Hepatocyte (in vitro differentiated cells): Measurements from ENCODE around the gene ZNF415. TPM values are rescaled to one million over a fixed set of nuclear protein-coding genes. Genes with fewer than 3 reads are reported as not detected.

ENCODE experiments used
- DNase-seq: peaks from one replicate; pipeline ENCODE4 v3.0.0-alpha.2; 2016; ENCODE audit warnings: low spot score
- H2AFZ ChIP-seq: fragments of 200-600 bp; sonication (generic); 2 replicates; pipeline ENCODE4 v1.6.0; 2016; ENCODE audit warnings: antibody characterized with exemption, mild to moderate bottlenecking
- H3K27ac ChIP-seq: fragments of 200-600 bp; sonication (generic); 2 replicates; pipeline ENCODE4 v1.5.1; 2016; ENCODE audit warnings: mild to moderate bottlenecking
- H3K27me3 ChIP-seq: fragments of 200-600 bp; sonication (generic); 2 replicates; pipeline ENCODE4 v1.6.1; 2016
- H3K36me3 ChIP-seq: fragments of 200-600 bp; sonication (generic); replicated peaks from 2 replicates; pipeline ENCODE4 v1.5.1; 2016; ENCODE audit warnings: low read depth; ENCODE audit not compliant: insufficient read depth
- H3K4me1 ChIP-seq: fragments of 200-600 bp; sonication (generic); 2 replicates; pipeline ENCODE4 v1.5.1; 2016; ENCODE audit warnings: mild to moderate bottlenecking, moderate library complexity; ENCODE audit not compliant: insufficient read depth
- H3K4me2 ChIP-seq: fragments of 200-600 bp; sonication (generic); 2 replicates; pipeline ENCODE4 v1.6.0; 2016
- H3K4me3 ChIP-seq: fragments of 200-600 bp; sonication (generic); 2 replicates; pipeline ENCODE4 v1.5.1; 2016; ENCODE audit warnings: mild to moderate bottlenecking
- H3K79me2 ChIP-seq: fragments of 200-600 bp; sonication (generic); 2 replicates; pipeline ENCODE4 v1.6.0; 2017; ENCODE audit warnings: mild to moderate bottlenecking
- H3K9me2 ChIP-seq: fragments of 200-600 bp; sonication (generic); replicated peaks from 2 replicates; pipeline ENCODE4 v1.6.0; 2017; ENCODE audit warnings: mild to moderate bottlenecking; ENCODE audit not compliant: insufficient read depth
- H3K9me3 ChIP-seq: fragments of 200-600 bp; sonication (generic); 2 replicates; pipeline ENCODE4 v1.5.1; 2016; ENCODE audit warnings: low read depth, mild to moderate bottlenecking
- H4K20me1 ChIP-seq: fragments of 200-600 bp; sonication (generic); 2 replicates; pipeline ENCODE4 v1.6.0; 2016; ENCODE audit warnings: mild to moderate bottlenecking; ENCODE audit not compliant: insufficient read depth, poor library complexity, severe bottlenecking
- EZH2 ChIP-seq: fragments of 200-600 bp; sonication (generic); IDR thresholded peaks from 2 replicates; pipeline ENCODE4 v1.6.1; 2016; ENCODE audit warnings: antibody characterized with exemption, mild to moderate bottlenecking, borderline replicate concordance
- EZH2phosphoT487 ChIP-seq: fragments of 200-600 bp; sonication (generic); IDR thresholded peaks from one replicate; pipeline ENCODE4 v1.6.1; 2018; ENCODE audit warnings: antibody characterized with exemption, mild to moderate bottlenecking, low read depth, moderate library complexity; ENCODE audit not compliant: unreplicated experiment, severe bottlenecking
- WGBS: methylation state at CpG from one replicate; pipeline ENCODE4 v1.1.6; 2016; ENCODE audit warnings: low lambda C conversion rate; ENCODE audit errors: missing lambda C conversion rate; 5-methylcytosine and 5-hydroxymethylcytosine counted together
- polyA plus RNA-seq: library from polyadenylated mRNA; unstranded; fragments of >200 nt; fragmentation: Nextera tagmentation; extraction: Ambion mirVana; gene quantifications from 2 replicates; pipeline ENCODE4 v1.2.1, GENCODE V29; 2016
- total RNA-seq: library from RNA; depleted of rRNA; stranded (reverse); fragments of >200 nt; gene quantifications from 2 replicates; pipeline ENCODE4 v1.2.3, GENCODE V29; 2014
- TF ChIP-seq, protein P1 (sequence below): fragments of 200-600 bp; sonication (generic); IDR thresholded peaks from 2 replicates; pipeline ENCODE4 v1.5.1; 2016; ENCODE audit warnings: antibody characterized with exemption, mild to moderate bottlenecking; ENCODE audit not compliant: poor library complexity

Gene ZNF415
- total and polyA plus RNA-seq, 2 experiments from 2014 or later, result 15.2 to 24.1 TPM

- no peaks in the 10 kb centered on the region for H3K4me1 ChIP-seq
- H3K27ac ChIP-seq, result no peak overlapping the region
- H2AFZ ChIP-seq, result no peak overlapping the region
- H3K9me2 ChIP-seq, result no peaks in the 10 kb centered on the region
- TF ChIP-seq EZH2 (no peak), EZH2phosphoT487 (no peak)
- TF ChIP-seq, protein P1, sequence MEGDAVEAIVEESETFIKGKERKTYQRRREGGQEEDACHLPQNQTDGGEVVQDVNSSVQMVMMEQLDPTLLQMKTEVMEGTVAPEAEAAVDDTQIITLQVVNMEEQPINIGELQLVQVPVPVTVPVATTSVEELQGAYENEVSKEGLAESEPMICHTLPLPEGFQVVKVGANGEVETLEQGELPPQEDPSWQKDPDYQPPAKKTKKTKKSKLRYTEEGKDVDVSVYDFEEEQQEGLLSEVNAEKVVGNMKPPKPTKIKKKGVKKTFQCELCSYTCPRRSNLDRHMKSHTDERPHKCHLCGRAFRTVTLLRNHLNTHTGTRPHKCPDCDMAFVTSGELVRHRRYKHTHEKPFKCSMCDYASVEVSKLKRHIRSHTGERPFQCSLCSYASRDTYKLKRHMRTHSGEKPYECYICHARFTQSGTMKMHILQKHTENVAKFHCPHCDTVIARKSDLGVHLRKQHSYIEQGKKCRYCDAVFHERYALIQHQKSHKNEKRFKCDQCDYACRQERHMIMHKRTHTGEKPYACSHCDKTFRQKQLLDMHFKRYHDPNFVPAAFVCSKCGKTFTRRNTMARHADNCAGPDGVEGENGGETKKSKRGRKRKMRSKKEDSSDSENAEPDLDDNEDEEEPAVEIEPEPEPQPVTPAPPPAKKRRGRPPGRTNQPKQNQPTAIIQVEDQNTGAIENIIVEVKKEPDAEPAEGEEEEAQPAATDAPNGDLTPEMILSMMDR, result no peak
- H3K27me3 ChIP-seq, result no peaks in the 10 kb centered on the region
- no peak overlapping the region for H3K4me2 ChIP-seq
- H3K79me2 ChIP-seq, result no peaks in the 10 kb centered on the region
- 65% methylated on average over 4 of the region's 4 CpGs for WGBS
- no peak overlapping the region for H3K4me3 ChIP-seq
- H3K36me3 ChIP-seq, result no peaks in the 10 kb centered on the region
- no peaks in the 10 kb centered on the region for H4K20me1 ChIP-seq
- no peaks in the 10 kb centered on the region for H3K9me3 ChIP-seq
- no peak for DNase-seq
These were observed 40.2 kb upstream of the ZNF415 start for GRCh38 chr19:53172889-53173288.

DNA sequence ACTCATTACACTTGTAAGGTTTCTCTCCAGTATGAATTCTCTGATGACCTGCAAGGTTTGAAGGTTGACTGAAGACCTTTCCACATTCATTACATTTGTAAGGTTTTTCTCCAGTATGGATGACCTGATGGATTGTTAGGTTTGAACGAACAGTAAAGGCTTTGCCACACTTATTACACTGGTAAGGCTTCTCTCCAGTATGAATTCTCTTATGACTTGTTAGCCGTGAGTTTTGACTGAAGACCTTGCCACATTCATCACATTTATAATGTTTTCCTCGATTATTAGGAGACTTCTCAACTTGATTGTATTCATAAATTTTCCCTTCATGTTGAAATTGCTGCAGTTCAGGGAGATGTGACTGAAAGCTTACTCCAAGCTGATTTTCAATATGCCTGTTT lies 33.0 kb upstream of the ZNF415 start:
- Histone ChIP-seq H4K20me1 (no peaks in the 10 kb centered on the region), H3K9me3 (peaks cover 14% of the 10 kb centered on the region), H3K9me2 (no peaks in the 10 kb centered on the region), H2AFZ (no peak overlapping the region), H3K4me3 (no peak overlapping the region), H3K27ac (no peak overlapping the region), H3K79me2 (no peaks in the 10 kb centered on the region), H3K4me2 (no peak overlapping the region), H3K4me1 (no peaks in the 10 kb centered on the region), H3K27me3 (no peaks in the 10 kb centered on the region), H3K36me3 (no peaks in the 10 kb centered on the region)
- no peak for TF ChIP-seq EZH2
- TF ChIP-seq, protein P1, result no peak
- WGBS, result 92% methylated on average over 3 of the region's 3 CpGs
- no peak for DNase-seq

DNA sequence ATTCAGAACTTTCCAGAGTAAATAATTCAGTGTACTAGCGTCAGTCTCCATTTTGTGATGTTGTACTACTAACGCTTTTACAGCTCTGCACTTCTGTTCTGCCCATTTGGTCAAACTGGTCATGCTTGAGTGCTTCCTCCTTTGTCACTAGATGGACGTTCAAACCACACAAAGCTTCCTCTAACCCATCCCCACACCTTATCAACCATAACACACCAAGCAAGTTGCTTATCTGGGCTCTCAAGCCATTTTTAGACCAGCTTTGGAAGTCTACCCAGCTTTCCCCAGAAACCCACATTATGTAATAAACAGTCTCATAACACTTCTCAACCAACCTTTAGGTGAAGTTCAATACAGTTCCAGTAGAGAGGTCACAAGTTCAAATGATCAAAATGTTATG lies 28.4 kb upstream of the ZNF415 start:
- H3K79me2 ChIP-seq, result peaks cover 13% of the 10 kb centered on the region
- DNase-seq, result no peak
- no peaks in the 10 kb centered on the region for H3K9me2 ChIP-seq
- TF ChIP-seq EZH2phosphoT487, result no peak
- H4K20me1 ChIP-seq, result no peaks in the 10 kb centered on the region
- H3K9me3 ChIP-seq, result peaks cover 10% of the 10 kb centered on the region
- no peak overlapping the region for H3K27ac ChIP-seq
- no peak overlapping the region for H2AFZ ChIP-seq
- no peak overlapping the region for H3K4me2 ChIP-seq
- WGBS, result 91% methylated on average over 3 of the region's 3 CpGs
- H3K4me1 ChIP-seq, result peaks cover 9% of the 10 kb centered on the region
- no peak overlapping the region for H3K4me3 ChIP-seq
- no peaks in the 10 kb centered on the region for H3K27me3 ChIP-seq
- no peaks in the 10 kb centered on the region for H3K36me3 ChIP-seq

GRCh38 chr19:53160350-53160749 lies 27.6 kb upstream of the ZNF415 start:
- H3K79me2 ChIP-seq, result peaks cover 13% of the 10 kb centered on the region
- H3K9me2 ChIP-seq, result no peaks in the 10 kb centered on the region
- WGBS, result 97% methylated on average over 3 of the region's 3 CpGs
- no peak overlapping the region for H2AFZ ChIP-seq
- H3K27ac ChIP-seq, result no peak overlapping the region
- TF ChIP-seq EZH2, result no peak
- TF ChIP-seq EZH2phosphoT487, result no peak
- TF ChIP-seq, protein P1, result no peak
- no peaks in the 10 kb centered on the region for H4K20me1 ChIP-seq
- no peaks in the 10 kb centered on the region for H3K27me3 ChIP-seq
- DNase-seq, result no peak
- H3K4me1 ChIP-seq, result peaks cover 9% of the 10 kb centered on the region
- no peak overlapping the region for H3K4me3 ChIP-seq
- H3K36me3 ChIP-seq, result no peaks in the 10 kb centered on the region
- H3K4me2 ChIP-seq, result no peak overlapping the region
- peaks cover 9% of the 10 kb centered on the region for H3K9me3 ChIP-seq
